Epidermal melanocyte (primary cell): ENCODE measurements around the gene TADA2B.
A peak's percentile ranks its signal among the peaks of the same experiment; 100 is the strongest.

Experiments
- DNase-seq: peaks from one replicate; pipeline ENCODE4 v3.0.0; 2011; ENCODE audit warnings: low spot score; ENCODE audit not compliant: insufficient read length

TADA2B gene

DNA sequence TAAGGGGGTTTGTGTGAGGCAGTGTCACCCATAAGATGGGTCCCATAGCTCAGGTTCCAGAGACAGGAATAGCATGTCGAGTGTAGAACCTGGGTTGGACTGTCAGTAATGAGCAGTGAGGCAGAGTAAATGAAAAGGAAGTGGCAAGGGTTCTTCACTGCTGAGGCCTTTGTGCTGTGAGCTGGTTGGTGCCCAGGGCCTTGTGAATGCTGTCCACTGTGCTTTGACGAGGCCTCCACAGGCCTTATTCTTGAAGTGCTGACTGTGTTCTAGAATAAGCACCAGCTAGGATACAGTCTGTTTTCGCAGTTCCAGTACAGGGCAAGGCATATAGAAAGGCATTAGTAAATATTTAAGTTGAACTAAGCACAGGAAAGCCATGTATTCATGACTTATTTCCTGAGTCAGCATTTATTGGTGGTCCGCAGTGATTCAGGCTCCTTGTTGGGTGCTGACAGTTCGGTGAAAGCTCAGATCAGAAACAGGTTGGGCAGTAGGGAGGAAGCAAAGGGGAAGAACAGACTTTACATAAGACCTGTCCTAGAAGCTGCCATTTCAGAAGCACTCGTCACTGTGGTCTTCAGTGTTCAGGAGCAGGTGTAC is 25.6 kb upstream of the TADA2B start:
- DNase-seq: no peak

DNA sequence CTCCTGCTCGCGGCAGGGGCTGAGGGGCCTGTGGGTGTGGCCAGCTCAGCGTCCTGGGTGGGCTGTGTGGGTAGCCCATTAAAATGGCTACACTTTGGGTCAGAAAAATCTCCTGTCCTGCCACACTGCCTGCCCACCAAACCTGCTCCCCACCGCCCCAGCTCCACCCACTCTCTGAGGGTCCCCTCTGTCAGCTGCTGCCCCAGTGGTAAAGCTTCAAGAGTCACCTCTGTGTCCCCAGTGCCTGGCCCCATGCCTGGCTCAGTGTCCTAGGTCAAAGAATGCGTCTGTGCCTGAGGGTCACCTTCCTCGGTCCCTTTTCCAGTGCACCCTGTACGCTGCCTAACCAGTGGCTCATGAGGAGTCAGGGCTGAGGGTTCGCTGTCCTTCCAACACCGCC is 24.9 kb upstream of the TADA2B start:
- DNase-seq: no peak

DNA sequence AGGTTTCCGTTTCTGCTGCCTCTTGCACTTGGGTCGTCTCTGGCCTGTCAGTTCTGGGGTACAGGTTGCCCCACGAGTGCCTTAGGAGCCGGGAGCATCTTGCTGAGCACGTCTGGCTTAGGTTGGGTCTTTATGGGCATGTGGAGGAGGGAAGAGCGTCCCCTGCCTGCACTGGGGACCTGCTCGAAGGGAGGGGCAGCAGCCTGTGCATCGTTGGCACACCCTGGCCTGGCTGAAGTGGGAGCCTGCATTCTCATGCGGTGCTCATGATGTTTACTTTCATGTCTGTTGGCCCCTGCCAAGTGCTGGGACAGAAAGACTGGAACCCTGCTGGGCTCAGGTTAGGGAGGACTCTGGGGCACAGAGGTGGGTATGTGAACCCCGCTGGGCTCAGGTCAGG is 23.8 kb upstream of the TADA2B start:
- DNase-seq: no peak

DNA sequence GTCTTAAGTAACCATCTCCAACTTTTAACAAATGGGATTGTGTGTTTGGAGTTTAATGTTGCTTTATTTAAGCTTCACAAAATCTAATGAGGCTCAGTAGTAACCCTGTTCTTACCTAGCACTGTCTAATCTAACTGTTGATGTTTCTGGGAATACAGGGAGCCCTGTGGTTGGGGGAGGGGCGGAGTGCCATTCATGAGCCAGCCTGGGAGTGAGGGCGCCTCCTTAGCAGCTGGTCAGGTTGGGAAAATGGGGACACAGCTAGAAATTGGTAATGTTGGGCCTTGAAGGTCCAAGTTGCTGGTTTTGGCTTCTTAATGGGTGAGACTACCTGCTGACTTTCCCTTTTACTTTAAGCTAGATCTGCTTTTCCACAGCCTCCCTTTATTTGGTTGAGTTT is 22.9 kb upstream of the TADA2B start:
- no peak for DNase-seq

DNA sequence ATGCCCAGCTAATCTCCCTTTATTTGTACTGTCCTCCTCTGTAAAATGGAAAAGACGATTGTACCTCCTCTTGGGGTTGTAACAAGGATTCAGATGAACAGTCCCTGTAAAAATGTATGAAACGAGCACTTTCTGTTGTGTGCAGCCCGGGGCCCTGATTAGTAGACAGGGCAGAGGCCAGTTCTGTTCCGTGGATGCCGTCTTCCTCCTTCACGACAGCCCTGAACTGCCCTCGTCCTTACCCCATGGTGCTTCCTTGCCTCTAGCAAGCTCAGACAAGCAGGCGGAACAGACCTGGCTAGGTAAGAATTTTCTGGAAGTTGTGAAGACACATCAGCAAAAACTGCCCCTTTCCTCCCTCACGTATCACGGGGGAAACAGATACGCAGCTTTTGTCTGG is 22.3 kb upstream of the TADA2B start:
- DNase-seq: no peak

DNA sequence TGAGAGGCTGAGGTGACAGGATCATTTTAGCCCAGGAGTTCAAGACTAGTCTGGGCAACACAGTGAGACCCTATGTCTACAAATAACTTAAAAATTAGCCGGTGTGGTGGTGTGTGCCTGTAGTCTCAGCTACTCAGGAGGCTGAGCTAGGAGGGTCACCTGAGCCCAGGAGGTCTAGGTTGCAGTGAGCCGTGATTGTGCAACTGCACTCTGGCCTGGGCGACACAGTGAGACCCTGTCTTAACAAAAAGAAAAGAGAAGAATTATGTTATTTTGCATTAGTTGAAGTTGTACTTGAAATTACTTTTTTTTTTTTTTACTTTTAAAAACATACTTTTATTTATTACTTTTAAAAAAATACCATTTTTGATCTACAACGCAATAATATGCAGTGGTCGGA is 21.8 kb upstream of the TADA2B start:
- DNase-seq: no peak

DNA sequence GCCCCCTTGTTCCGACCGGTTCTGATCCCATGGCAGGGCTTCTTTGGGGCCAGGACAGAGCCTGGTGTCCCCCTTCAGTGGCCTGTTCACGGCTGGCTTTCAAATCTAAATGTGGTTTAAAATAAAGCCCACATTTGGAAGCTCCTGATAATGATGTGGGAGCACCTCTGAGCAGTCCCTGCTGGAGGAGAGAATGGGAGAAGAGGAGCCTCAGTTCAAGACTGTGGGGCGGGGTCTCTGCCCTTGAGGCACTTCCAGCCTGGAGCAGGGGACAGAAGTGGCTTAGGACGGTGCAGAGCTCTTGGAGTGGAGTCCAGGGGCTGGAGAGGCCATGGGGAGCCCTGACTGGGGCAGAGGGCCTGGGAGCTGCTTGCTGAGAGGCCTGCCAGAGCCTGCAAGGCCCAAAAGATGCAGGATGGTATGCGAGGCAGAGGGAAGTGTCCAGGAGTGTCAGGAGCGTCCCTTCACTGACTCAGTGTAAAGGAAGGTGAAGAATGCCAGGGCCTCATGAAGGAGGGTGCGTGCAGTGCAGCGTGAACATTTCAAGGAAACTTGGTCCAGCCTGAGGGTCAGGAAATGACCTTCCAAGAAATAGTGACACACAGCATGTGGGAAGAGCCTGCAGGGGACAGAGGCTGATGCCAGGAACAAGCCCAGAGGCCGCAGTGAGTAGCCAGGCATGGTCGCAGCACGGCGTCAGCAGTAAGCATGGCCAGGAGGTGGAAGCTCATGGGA is 21.1 kb upstream of the TADA2B start:
- peak; percentile 91 for DNase-seq

DNA sequence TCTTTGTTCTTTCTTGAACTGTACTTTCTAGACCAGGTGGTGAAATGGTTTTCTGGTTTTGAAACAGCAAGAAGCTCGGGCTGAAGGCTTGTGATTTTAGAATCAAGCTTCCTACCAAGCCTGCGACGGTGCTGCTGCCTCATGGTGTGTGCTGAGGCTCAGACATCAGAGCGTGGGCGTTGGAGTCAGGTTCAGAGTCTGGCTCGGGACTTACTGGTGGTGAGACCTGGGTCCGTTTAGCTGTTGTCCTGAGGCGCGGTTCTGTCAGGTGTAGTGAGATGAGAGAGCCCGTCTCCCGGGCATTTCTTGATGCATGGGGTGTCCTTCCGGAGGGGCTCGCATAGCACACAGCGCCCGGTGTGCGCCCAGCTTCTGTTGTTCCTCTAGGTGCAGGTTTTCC is 19.7 kb upstream of the TADA2B start:
- no peak for DNase-seq

DNA sequence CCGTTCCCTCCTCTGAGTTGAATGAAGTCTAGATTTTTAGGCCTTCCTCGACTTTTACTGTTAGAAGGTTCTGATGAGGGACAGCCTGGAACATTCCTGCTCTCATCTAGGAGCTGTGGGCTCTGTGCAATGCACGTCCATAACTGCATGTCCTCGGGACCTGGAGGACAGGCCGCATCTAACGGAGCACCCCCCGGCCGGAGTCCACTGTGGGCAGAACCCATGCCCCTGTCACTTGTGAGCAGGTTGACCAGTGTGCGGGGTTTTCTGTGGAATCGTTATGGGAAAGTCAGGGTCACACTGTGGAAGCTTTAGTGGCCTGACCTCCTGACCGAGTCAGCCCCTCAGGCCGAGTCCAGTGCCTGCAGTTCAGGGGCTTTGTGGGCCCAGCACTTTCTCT is 19.3 kb upstream of the TADA2B start:
- no peak for DNase-seq

DNA sequence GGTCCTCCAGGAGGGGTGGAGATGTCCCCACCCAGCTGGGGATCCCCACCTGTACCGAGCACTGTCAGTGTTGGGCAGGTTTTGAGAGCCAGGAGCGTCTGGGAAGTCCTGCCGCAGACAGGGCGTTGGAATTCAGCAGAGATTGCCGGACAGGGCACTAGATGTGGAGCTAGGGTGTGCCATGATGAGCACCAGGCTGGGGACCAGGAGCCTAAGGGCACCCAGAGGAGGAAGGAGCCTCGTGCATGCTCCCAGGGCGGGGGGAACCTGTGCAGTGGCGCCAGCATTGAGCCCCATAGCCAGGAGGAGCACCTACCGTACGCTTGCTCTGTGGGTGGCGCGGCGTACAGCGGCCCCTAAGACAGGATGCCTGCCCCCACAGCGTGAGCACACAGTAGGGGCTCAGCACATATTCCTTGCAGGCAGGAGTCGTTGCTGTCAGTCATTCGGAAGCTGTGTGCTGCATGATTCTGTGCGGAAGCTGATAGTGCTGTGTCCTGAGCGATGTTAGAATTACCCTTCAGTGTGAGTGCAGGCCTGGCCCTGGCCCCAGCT is 18.8 kb upstream of the TADA2B start:
- no peak for DNase-seq

DNA sequence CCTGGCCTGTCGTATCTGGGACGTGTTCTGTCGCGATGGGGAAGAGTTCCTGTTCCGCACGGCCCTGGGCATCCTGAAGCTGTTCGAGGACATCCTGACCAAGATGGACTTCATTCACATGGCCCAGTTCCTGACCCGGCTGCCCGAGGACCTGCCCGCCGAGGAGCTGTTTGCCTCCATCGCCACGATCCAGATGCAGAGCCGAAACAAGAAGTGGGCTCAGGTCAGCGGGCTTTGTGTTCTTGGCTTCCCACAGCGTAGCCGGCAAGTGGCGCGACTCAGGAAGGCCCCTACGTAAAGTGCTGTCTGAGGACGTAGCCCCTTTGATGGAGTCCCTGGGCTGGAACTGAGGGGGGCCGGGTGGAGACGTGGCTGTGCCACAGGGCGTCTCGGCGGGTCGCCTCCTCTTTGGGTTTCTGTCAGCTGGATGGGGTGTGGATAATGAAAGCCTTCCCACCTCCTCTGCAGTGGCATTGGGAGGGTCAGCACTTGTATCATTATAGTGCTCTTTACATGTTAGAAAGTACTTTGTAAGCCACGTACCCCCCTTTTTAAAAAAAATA is 18.1 kb upstream of the TADA2B start:
- DNase-seq: no peak

DNA sequence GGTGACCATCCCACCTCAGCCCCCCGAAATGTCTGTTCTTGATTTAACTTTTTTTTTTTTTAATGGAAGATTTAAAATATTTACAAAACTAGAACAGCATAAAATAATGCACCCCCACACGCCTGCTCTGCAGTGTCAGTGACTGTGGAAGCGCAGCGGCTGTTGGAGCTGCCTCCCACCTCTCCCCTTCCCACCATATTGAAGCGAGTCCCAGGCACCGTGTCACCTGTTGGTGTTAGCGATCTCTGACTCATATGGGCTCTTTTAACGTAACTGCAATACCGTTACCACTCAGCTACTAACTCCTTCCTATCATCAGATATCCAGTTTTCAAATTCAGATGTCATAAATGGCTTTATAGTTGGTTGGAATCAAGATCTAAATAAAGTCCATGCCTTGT is 17.1 kb upstream of the TADA2B start:
- DNase-seq: no peak

DNA sequence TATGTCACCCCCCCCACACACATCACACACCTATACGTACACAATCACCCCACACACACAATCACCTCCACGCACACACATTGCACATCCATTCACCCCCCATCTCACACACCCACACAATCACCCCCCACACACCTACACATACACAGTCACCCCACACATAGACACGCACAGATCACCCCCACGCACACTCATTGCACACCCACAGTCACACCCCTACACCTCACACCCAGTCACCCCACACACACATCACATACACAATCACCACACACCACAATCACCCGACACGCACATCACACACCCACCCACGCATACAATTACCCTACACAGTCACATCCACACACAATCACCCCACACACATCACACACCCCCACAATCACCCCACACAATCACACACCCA is 15.9 kb upstream of the TADA2B start:
- DNase-seq: no peak

DNA sequence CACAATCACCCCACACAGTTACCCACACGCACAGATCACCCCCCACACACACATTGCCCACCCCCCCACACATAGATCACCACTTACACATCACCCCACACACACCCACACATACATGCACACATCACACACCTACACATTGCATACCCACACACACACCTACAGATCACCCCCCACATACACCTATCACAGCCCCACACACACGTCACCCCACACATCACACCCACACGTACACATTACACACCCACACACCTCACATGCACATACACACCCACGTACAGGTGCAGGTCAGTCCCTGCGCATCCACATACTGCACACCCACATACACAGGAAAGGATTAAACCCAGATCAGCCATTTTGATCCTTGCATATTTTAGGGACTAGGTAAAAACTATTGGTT is 15.3 kb upstream of the TADA2B start:
- DNase-seq: no peak

DNA sequence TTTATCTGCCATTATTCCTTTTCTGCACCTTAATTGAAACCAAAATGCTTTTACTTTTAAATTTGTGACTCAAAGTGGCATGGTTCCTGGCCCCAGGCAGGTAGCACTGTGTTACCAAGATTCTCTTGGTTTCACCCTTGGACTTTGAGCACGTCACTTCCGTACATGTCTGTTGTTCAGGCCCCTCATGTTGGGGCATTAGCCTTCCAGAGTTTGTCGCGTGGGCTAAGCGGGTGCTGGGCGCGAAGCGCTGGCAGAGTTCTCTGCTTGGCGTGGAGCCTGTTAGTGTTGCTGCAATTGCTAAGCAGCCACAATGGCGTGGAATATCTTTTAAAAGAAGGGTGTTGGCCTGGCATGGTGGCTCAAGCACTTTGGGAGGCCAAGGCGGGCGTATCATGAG is 14.0 kb upstream of the TADA2B start:
- DNase-seq: no peak

DNA sequence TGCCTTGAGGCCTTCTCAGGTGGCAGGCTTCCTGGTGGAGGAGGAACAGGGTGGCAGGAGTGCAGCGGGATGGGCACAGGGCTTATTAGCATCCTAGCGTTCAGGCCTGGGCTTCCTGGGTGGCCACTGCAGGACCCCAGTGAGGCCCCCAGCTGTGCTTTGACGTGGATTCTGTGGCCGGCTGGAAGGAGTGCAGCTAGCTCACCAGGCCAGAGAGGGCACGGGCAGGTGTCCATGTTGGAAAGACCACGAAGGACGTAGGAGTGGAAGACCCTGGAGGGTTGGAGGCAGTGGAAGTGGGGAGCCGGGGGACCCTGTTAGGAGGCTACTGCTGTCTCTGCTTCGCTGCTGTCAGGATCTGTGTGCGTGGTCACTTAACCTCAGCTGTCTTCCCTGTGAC is 13.3 kb upstream of the TADA2B start:
- no peak for DNase-seq

DNA sequence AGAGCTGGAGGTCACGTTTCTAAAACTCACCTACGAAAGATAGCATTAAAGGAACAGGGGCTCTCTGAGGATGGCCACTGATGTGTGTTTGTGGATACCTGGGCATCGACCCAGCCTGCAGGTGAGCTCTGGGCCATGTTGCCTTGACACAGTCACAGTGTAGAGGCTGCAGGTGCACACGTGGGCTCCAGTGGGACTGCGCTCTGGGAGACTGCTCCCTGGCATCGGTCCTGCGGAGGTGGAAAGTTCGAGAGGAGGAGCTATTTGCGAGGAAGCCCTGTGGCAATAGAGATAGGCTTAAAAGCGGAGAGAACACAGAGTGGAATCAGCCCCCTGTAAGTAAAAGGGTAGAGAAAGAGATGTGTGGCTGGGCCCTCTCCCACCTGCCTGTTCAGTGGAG is 12.3 kb upstream of the TADA2B start:
- DNase-seq: no peak

DNA sequence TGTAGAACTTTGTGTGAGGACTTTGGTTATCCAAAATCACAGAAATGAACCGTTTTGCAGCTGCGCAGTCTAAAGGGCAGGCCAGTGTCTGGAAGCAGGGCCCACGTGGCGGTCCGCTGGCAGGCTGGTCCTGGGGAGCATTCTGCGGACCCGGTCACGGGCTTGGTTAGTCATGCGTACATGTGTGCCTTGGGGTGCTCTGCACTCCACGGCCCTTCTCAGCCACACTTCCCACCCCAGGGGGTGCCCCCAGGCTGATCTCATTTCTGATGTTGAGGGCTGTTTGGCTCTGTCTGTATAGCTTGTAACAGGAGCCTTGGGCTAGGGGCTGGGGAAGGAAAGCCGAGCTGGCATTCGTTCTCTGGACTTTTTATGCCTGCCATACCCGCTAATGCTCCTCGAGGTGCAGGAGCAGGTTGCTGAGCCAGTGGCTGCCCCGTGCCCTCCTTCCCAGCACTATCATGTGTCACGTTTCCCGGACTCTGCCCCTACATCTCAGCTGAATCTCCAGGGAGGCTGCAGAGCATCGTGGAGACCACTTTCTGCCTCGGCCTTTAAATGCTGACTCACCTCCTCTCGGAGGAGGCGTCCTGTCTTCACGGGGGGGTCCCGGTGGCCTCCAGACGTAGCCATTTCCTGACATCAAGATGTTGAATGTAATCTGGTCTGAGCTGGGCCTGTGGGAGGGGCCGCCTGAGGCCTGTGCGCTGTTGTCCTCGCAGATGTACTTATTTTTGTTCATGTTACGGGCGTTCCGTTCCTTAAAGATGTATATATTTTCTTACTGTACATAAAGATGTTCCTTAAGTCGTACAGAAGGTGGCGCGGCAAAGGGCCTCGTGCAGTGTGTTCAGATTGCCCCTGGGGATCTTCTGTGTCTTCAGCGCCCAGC is 11.4 kb upstream of the TADA2B start:
- no peak for DNase-seq

DNA sequence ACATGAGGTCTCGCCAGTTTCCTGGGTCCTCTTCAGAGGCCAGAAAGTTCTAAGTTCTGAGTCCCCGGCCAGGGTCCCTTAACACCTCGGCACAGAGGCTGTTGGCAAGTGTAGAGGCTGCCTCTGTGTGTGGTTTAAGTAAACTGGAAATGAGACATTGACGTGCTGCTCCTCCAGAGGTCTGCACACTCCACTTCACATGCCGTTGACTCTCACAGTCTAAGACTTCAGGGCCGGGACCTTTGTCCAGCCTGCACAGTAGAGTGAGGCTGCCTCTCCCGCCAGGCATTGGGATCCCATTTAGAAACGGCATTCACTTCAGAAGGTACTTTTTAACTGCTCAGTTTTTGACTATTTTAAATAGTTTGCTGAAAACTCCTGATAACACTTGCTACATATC is 10.6 kb upstream of the TADA2B start:
- DNase-seq: no peak

DNA sequence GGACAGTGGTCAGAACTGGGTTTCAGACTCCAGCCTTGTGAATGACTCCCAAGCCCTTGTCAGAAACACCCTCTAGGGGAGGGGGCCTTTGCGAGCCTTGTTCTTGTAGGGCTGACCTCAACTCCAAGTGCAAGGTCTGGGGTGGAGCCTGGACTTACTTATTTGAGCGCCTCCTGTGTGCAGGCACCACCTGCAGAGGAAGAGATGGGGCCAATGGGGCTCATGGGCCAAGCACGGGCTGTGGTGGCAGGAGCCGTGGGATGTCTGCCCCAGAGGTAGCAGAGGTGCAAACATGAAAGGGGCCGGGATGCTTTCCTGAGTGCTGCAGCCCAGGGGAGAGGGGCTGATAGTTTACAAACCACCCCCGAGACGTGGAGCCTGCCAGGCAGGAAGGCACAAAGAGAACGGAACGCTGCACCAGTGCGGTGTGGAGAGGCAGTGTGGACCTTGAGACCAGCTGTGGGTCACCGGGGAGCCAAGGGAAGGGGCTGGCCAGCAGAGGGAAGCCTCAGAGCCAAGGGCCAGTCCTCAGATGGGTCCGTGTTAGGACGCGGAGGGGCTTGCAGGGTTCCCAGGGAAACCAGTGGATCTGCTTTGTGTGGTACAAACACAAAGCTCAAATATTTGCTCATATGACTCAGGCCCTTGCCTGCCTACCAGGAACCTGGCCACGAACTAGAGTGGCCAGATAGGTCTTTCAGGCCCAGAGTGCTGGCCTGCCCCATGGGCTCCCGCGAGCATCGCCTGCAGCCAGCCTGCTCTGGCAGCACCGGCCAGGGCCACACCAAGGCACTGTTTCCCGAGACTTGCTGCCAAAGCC is 8.7 kb upstream of the TADA2B start:
- DNase-seq: no peak

DNA sequence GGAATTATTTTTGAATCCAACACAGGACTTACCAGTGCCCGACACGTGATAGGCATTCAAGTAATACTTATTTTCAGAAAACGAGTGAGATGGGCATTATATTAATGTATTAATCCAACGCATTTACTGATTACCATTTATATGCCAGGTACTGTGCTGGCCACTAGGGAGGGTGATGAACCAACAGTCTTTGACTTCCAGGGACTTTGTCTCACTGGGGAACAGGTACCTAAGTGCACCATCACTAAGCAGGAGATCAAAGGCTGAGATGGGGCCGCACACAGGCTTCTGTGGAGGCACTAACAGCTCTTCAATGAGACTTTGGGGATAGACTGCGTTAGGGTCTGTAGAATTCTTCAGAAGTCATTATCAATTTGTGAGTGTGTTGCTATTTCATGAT is 5.7 kb upstream of the TADA2B start:
- no peak for DNase-seq
